Measurements from ENCODE around the gene MOCS3.

DNA sequence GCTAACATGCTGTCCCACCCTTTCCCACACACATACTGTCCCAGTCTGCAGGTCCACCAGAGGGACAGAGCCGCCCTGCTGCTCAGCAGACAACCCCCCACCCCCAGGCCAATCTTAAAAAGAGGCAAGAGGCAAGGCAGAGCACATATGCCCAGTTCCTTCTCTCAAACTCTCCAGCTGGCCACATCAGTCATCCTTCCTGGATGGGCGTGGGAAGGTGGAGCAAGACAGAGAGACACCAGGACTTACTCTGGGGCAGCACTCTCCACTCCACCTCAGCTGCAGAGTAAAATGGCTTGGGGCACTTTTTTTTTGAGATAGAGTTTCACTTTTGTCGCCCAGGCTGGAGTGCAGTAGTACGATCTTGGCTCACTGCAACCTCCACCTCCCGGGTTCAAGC, 10.8 kb downstream of the MOCS3 start:
- TF ChIP-seq CTCF (conservative IDR thresholded peaks at IDR 0.05; ENCODE audit: low read depth, low read length) (no peak), RCOR1 (IDR thresholded peaks at IDR 0.05; ENCODE audit: insufficient replicate concordance, low read length) (no peak), USF2 (IDR thresholded peaks at IDR 0.05; ENCODE audit: low read depth, low read length) (no peak), POLR2A (IDR thresholded peaks at IDR 0.05; ENCODE audit: low read depth, low read length) (no peak), NFE2L2 (IDR thresholded peaks at IDR 0.05; ENCODE audit: low read depth, low read length) (no peak), RFX5 (IDR thresholded peaks at IDR 0.05; ENCODE audit: low read depth, low read length) (no peak), CHD1 (IDR thresholded peaks at IDR 0.05; ENCODE audit: low read depth, low read length) (no peak), MAZ (IDR thresholded peaks at IDR 0.05; ENCODE audit: borderline replicate concordance, low read depth, low read length) (no peak)
- TF ChIP-seq, protein P1, sequence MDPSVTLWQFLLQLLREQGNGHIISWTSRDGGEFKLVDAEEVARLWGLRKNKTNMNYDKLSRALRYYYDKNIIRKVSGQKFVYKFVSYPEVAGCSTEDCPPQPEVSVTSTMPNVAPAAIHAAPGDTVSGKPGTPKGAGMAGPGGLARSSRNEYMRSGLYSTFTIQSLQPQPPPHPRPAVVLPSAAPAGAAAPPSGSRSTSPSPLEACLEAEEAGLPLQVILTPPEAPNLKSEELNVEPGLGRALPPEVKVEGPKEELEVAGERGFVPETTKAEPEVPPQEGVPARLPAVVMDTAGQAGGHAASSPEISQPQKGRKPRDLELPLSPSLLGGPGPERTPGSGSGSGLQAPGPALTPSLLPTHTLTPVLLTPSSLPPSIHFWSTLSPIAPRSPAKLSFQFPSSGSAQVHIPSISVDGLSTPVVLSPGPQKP (IDR thresholded peaks at IDR 0.05; ENCODE audit: borderline replicate concordance, low read depth, low read length) = no peak
